HT-29 (cell line): ENCODE data around the gene TGOLN2. TPM values are rescaled to one million over a fixed set of nuclear protein-coding genes. Genes with fewer than 3 reads are reported as not detected.
"Not testable (repeated sequence)": the region's sequence is repeated elsewhere in the genome, so short reads cannot be mapped to it uniquely, and the experiment has no call there.

Experiments used
- DNase-seq: peaks from one replicate; pipeline ENCODE4 v3.0.0-alpha.2; 2015; ENCODE audit warnings: low spot score
- total RNA-seq: library from RNA; depleted of rRNA; stranded (reverse); fragments of >200 nt; shearing (Covaris generic); gene quantifications from 2 replicates; pipeline ENCODE4 v1.2.3, GENCODE V29; 2014; rRNA removed

Gene TGOLN2
- total RNA-seq = 121 and 133 TPM in 2 replicates

- peak; percentile 95 for DNase-seq
Observed at GRCh38 chr2:85327822-85328617, at the start of gene TGOLN2. TGOLN2 (minus strand) TSS chr2:85327989; CDS start chr2:85327962, 27 bp downstream.

- no peak for DNase-seq
Observed at GRCh38 chr2:85377083-85377482, 49.3 kb upstream of the TGOLN2 start.

DNA sequence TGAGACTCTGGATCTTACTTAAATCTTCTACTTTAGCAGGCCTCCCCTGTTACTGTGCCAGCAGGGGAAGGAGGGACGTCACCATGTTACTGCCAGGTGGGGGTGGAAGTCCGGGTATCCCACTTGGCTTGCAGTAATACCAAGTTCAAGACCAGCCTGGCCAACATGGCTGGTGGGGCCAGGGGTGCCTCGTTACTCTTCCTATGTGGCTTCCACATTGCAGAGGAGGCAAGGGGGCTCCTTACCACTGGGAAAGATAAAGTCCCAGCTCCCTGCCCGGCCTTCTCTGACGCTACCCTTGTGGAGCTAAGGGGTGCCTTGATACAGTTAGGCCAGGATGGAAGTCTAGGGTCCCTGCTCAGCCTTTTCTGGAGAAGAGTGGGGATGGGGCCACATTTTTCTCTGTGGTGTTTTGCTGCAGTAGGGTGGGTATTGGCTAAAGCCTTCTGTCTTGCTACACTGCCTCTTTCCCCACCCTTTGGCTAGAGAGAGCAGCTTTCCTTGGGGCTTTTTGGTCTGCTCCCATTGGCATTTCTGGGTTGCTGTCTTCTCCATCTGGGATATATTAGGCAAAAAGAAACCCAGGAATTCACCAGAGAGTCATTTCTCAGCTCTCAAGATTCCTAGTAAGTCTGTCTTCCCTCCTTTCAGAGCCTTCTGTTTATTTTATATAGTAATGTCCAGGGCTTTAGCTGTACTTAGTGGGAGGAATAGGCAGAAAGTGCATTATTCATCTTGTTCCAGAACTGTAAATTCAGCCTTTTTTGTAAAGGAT lies 48.7 kb upstream of the TGOLN2 start:
- no peak for DNase-seq

- DNase-seq = no peak
Observed at GRCh38 chr2:85371045-85371444, 43.3 kb upstream of the TGOLN2 start.

DNA sequence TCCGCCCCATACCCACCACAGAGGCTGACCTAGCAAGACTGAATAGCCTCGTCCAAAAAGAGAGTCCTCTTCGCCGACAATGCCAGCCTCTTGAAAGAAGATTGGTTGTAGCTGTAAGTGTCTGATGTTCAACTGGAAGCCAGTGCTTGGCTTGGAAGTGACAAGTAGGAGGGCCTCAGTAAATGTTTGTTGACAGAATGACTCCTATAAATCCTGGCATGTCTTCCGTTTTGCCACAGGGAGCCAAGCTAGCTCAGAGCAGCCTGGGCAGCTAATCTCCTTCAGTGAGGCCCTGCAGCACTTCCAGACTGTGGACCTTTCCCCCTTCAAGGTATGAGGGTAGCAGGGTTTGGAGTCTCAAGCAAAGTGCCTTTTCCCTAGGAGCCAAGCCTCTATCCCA lies 41.7 kb upstream of the TGOLN2 start:
- peak; percentile 59 for DNase-seq

- DNase-seq = no peak
Observed at GRCh38 chr2:85368921-85369320, 41.1 kb upstream of the TGOLN2 start.

- peak; percentile 14 for DNase-seq
Observed at GRCh38 chr2:85367180-85367579, 39.4 kb upstream of the TGOLN2 start.

GRCh38 chr2:85362653-85363387 lies 35.0 kb upstream of the TGOLN2 start:
- DNase-seq = not testable (repeated sequence)

- no peak for DNase-seq
Observed at GRCh38 chr2:85357736-85358135, 29.9 kb upstream of the TGOLN2 start.

DNA sequence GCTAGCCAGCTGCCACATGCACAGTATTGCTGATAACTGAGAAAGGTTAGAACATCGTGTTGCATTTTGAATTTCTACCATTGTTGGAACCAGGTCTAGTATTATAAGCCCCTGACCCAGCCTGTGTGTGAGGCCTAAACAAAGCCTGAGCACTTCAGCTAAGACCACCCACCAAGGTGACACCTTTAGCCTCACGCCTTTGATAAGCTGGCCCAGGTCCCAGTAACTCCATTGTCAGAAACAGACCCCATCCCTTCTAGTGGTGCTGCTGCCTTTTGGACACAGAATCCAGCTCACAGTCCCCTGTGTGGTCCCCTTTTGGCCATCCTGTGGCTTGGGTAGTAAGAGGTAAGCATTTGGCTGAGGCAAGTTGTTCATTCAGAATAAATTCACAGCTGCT lies 28.4 kb upstream of the TGOLN2 start:
- DNase-seq = no peak

DNA sequence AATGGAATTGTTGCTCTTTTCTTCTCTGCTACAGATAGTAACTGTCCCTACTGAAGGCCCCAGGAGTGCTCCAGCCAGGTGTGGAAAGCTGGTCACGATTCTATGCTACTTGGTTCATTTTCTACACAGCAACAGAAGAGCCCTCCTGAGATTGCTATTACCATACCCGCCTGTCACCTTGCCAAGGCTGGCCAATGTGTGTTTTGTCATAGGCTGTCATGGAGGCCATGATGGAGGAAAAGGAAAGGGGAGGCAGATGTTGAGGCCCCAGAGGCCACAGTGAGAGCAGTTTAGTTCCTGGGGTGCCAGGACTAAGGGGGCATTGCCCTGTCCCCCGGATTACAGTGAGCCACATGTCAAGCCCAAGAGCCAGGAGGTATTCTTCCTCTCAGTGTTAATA lies 27.7 kb upstream of the TGOLN2 start:
- no peak for DNase-seq

- DNase-seq = no peak
Observed at GRCh38 chr2:85355073-85355410, 27.3 kb upstream of the TGOLN2 start.

DNA sequence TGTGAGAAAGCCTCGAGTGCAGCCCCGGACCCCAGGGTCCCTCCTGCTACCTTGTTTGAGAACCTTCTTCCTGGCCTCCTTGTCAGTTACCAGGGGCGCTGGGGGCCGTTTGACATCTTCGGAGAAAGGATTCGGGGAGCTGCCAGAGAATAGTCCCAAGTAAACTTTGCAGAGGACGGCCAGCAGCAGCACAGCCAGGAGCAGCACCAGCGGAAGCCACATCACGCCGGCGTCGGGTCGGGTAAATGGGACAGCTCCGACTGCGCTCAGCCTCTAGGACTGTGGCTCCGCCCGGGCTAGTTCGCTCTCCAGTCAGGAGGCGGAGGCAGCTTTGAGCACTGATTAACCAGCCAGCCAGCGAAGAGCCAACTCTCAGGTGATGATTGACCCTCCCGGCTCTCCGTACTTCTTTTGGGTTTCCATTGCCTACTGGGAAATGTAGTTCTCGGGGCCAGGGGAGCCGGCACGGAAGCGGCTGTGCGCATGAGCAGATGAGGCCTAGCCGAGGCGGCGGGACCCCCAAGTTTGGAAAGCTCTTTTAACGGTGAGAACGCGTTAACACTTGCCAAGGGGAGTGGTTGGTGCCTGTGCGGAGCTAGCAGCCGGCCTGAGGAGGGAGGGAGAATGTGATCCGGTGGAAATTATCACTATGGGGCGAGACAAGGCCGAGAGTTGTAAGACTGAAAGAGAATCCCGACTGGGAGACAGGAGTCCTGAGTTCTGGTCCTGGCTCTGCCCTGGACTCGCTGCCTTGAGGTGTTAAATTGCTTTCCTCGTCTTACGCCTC lies 26.7 kb upstream of the TGOLN2 start, which contains the start of the genes ELMOD3 and RETSAT:
TSS of gene ELMOD3 (plus strand) at position 484 of the 787 bp plus-strand sequence. CDS start 2,430 bp downstream, outside the sequence.
TSS of gene RETSAT (minus strand) at position 243 of the 787 bp plus-strand sequence. CDS start at position 222, 21 bp downstream.
- peak; percentile 99 for DNase-seq

- peak; percentile 42 for DNase-seq
Observed at GRCh38 chr2:85353876-85354285, 26.1 kb upstream of the TGOLN2 start.

DNA sequence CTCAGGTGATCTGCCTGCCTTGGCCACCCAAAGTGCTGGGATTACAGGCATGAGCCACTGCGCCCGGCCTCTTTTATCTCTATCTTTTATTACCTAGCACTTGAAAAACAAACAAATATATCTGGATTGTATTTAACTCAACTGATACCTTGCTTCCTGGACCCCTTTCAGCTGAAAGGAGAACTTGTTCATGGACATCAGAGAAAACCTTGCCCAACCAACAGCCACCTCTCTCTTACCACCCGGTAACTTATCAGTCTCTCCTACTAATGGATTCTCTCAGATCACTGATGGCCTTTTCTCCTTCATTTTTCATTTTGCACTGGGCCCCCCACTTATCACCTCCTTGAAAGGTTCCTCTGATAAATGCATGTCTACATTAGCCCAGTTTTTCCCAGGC lies 19.8 kb upstream of the TGOLN2 start:
- no peak for DNase-seq

- DNase-seq = no peak
Observed at GRCh38 chr2:85344356-85344954, 16.7 kb upstream of the TGOLN2 start.

GRCh38 chr2:85343207-85343895 lies 15.6 kb upstream of the TGOLN2 start:
- not testable (repeated sequence) for DNase-seq

GRCh38 chr2:85342156-85342555 lies 14.4 kb upstream of the TGOLN2 start:
- no peak for DNase-seq

GRCh38 chr2:85341269-85342029 lies 13.7 kb upstream of the TGOLN2 start:
- DNase-seq = no peak
